CD4-positive, alpha-beta T cell treated with Interleukin-12 subunit alpha and Interleukin-12 subunit beta, for 1 hour (primary cell): ENCODE measurements around the gene CRIM1.
"Not testable (repeated sequence)": the region's sequence is repeated elsewhere in the genome, so short reads cannot be mapped to it uniquely, and the experiment has no call there.

Experiments used
- DNase-seq: peaks from one replicate; pipeline ENCODE4 v3.0.0-alpha.2; 2020

CRIM1 gene, protein sequence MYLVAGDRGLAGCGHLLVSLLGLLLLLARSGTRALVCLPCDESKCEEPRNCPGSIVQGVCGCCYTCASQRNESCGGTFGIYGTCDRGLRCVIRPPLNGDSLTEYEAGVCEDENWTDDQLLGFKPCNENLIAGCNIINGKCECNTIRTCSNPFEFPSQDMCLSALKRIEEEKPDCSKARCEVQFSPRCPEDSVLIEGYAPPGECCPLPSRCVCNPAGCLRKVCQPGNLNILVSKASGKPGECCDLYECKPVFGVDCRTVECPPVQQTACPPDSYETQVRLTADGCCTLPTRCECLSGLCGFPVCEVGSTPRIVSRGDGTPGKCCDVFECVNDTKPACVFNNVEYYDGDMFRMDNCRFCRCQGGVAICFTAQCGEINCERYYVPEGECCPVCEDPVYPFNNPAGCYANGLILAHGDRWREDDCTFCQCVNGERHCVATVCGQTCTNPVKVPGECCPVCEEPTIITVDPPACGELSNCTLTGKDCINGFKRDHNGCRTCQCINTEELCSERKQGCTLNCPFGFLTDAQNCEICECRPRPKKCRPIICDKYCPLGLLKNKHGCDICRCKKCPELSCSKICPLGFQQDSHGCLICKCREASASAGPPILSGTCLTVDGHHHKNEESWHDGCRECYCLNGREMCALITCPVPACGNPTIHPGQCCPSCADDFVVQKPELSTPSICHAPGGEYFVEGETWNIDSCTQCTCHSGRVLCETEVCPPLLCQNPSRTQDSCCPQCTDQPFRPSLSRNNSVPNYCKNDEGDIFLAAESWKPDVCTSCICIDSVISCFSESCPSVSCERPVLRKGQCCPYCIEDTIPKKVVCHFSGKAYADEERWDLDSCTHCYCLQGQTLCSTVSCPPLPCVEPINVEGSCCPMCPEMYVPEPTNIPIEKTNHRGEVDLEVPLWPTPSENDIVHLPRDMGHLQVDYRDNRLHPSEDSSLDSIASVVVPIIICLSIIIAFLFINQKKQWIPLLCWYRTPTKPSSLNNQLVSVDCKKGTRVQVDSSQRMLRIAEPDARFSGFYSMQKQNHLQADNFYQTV

DNA sequence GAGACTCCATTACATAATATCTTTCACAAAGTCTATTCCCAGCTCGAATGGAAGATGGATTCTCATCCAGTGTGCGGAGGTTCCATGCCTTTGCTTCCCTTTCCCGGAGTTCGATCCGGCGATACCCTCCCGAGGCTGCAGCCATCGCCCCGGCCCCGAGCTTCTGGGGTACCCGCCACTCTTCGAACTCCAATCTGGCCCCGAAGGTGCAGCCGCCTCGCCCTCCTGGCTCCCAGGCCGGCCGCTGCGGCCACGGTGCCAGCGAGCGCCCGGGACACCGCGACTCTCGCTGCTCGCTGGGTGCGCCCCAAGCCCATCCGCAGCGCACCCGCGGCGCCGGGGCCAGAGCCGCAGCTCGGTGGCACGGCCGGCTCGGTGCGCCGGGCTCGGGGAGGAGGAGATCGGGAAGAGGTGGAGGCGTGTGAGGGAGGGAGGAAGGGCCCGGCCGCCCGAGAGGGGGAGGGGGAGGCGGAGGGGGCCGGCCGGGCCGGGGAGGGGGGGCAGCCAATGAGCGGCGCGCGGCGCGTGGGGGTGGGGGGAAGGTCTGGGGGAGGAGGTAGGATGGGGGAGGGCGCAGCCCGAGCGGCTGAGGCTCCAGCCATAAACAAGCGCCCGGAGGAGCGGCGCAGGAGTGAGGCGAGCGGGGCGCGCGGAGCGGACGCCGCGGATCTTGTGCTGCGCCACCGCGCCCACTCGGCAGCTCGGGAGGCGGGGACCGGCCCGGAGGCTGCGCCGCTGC is at the start of gene CRIM1:
TSS of gene CRIM1 (plus strand) at position 628 of the 739 bp plus-strand sequence. CDS start 515 bp downstream, outside the sequence.
- DNase-seq: peak; percentile 60

DNA sequence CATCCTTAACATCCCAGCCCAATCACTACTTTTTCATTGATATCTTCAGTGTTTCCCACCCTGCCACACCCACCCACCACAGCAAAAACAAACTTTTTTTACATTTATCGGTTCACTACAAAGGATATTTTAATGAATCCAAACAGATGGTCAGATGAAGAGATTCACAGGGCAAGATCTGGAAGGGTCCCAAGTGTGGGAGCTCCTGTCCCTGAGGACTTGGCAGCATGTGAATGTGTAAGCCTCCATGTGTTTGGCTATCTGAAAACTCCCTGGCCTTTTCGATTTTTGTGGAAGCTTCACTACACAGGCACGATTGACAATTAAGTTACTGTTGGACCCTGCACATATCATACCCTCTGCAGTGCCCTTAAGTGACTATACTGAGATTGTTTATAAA is 48.1 kb upstream of the CRIM1 start:
- DNase-seq: no peak

DNA sequence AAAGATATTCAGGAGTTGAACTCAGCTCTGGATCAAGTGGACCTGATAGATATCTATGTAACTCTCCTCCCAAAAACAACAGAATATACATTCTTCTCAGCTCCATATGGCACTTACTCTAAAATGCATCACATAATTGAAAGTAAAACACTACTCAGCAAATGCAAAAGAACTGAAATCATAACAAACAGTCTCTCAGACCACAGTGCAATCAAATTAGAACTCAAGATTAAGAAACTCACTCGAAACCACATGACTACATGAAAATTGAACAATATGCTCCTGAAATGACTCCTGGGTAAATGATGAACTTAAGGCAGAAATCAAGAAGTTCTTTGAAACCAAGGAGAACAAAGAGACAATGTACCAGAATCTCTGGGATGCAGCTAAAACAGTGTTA is 45.1 kb upstream of the CRIM1 start:
- DNase-seq: not testable (repeated sequence)

DNA sequence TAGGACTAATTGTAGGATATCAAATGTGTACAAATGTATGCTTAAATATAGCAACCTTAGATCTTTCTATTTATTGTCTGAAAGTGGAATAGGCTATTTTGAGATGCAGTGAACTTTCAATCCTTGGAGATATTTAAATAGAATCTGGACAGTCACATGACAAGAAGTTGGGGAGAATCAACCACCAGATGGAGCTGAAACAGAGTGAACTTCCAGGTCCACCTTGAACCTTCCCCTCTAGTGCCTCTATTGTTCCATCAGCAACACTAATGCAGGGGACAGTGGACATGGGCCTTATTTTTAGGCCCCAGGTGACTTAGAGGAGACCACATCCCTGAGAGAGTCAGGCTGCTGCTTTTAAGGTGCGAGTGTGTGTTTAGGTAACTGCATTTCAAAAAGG is 37.0 kb upstream of the CRIM1 start:
- DNase-seq: no peak

DNA sequence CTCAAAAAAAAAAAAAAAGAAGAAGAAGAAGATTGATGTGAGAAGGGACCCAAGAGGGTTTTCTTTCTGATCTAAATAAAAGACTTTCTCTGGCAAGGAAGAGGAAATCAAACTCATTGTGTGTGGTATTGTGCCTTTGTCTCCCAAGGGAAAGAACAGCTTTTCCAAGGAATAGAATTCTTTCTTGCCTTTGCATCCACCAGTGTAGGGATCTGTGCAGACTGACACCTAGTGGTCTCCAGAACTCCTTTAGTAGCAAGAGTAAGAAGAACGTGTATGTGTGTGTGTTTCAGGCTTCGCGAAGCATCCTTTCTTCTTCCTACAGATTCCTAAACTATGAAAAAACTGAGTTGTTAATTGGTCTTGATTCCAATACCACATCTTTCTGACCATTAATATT is 33.5 kb upstream of the CRIM1 start:
- DNase-seq: no peak

DNA sequence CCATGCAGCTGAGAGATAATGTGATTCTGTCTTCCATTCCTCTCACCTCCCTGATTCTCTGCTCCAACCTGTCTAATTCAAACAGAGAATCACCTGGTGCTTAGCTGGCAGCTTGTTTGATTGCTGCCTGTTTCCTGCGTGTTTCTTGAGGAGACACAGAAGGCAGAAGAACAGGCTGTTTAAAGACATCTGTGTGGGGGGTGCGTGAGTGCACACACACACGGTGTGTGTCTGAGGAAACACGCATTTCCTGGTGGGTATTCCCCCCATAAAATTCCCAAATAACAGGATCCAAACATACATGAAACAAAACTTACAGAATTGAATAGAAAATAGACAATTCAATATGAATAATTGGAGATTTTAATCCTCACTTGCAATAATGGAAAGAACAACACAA is 29.3 kb upstream of the CRIM1 start:
- DNase-seq: no peak

DNA sequence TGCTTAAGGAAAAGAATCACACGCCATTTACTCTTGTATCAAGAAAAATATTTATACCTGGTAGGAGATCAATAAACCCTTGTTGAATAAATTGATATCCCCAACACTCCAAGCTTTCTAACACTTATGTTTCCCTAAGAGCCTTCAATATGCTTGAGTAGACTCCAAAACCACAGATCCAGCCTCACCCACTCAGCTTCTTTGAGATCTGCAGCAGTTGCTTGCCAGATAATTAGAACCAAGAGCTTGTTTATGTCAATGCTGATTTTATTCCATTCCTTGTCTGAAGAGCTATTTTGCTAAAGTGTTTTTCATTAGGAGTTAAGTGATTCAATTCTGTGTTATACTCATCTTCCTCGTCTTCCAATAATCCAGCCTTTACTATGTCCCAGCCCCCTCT is 26.3 kb upstream of the CRIM1 start:
- DNase-seq: no peak

DNA sequence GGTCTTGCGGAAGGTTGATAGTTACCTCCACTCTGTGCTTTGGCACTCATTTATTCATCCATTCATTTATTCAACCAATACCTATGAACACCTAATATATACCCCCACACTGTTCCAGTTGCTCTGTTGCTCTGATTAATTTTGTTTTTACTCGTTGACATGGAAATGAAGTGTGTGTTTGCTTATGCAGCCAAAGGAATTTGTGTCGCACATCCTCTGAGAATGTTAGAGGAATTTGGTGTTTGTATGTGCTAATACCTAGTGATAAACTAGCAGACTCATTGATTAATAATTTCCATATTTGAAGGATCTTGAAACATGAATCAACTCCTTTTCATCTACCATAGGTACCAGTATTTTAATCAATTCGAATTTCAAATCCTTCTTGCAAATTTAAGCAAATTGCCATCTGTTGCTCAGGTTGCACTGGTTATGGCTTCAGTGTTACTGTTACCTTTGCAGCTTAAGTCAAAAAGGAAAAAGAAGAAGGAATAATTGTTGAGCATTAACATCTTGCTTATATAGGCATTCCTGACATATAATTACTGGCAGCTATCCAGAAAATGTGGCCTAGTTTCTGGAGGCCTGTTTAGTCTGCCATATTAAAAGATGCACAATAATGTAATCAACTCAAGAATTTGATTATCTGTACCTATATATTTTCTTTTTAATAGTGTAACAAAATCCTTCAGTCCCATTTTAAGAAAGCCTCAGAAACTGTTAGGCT is 25.7 kb upstream of the CRIM1 start:
- DNase-seq: no peak

DNA sequence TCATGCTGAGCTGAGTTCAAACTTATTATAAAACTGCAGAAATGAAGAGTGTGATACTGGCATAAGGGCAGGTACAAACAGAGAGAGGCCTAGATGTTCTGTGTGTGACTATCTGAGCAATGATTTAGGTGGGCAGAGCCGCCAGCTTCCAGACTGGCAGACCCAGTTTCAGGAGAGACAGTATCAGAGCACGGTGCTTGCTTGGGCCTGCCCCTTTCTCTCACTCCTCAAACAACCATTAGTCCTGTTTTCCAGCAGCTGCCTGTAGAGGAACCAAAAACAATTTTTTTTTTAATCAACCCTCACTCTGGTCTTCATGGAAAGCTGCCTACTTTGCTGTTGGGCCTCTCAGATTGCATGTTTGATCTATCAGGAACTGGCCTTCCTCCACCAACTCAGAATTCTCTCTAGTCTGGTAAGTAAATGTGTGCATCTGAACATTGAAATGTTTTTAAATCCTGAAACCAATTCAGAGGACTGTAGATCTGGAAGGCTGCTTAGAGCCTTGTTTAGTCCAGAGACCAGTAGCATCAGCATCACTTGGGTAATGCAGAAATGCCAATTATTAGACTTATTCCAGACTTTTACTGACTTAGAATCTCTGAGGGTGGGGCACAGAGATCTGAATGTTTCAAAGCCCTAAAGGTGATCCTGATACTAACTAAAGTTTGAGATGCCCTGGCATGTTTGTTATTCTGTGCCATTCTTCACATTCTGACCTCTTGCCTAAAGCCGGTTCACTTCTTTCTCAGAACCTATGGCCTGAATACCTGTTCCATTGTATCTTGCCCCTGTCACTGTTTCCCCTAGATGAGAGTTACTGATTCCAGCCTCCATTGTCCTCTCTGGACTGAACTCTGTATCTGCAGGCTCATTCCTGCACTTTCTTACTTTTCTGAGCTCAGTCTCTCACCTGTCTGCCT is 24.8 kb upstream of the CRIM1 start:
- no peak for DNase-seq

DNA sequence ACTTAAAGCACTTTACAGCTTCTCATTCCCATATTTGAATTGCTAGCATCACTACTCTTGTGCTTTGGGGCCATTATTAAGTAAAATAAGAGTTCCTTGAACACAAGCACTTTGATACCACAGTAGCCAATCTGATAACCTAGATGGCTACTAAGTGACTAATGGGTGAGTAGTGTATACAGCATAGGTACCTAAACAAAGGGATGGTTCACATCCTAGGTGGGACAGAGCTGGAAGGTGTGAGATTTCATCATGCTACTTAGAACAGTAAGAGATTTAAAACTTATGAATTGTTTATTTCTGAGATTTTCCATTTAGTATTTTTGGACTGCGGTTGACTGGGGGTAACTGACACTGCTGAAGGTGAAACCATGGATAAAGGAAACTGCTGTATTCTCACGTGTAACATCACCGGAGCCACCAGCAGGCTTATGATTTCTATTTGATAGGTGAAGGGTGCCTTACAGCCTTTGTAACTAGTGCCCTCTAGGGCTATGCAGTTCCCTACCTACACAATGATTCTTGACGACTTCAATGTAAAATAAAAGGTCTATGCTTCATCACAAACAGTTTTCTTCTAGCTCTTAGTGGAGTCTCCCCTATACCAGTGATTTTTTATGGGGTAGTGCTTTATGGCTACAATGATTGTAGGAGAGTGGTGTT is 22.1 kb upstream of the CRIM1 start:
- peak; percentile 27 for DNase-seq

DNA sequence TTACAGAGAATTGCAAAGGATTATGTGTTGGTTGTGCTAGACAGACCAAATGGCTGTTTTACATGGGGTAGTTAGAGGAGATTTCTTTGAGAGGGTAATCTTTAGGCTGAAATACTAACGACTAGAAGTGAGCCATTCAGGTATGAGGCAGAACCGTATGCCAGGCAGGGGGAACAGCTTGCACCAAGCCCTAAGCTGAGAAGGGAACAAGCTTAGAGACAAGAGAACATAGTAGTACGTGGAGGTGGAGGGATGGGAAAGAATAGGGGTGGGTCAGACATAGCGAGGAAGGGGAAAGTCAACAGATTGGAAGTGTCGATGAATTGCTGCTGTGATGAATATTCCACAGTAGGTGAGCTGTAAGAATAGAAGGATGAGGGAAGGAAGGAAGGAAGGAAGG is 20.0 kb upstream of the CRIM1 start:
- DNase-seq: no peak

DNA sequence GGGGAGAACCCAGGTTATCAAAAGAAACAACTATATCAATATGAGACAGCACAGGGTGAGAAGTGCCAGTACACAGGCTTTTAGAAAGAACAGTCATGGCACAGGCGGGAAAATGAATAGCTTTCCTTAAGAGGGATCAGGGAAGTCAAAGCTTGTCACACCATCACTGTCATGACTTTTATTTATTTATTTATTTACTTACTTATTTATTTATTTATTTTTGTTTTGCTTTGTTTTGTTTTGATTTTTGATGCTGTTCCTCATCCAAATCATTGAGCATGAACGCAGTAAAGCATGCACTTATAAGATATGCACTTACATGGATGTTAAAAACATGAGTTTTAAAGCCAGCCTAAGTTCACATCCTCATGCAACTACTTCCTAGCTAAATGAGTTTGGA is 19.3 kb upstream of the CRIM1 start:
- no peak for DNase-seq

DNA sequence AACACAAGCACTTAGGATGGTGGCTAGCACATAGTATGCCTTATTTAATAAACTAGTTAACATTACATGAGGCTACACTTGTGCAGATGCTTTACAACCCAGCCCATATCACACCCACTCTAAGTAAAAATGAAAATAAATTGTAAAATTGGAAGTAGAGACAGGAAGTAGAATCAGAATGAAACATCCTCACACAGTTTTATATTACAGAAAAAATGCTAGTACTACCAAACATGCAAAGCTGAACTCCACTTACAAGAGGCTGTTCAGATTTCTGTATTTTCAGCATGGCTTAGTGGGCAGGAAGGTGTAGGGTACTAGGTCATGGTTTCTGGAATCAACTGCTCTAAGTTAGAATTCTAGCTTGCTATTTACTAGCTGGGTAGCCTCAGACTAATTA is 18.2 kb upstream of the CRIM1 start:
- no peak for DNase-seq

DNA sequence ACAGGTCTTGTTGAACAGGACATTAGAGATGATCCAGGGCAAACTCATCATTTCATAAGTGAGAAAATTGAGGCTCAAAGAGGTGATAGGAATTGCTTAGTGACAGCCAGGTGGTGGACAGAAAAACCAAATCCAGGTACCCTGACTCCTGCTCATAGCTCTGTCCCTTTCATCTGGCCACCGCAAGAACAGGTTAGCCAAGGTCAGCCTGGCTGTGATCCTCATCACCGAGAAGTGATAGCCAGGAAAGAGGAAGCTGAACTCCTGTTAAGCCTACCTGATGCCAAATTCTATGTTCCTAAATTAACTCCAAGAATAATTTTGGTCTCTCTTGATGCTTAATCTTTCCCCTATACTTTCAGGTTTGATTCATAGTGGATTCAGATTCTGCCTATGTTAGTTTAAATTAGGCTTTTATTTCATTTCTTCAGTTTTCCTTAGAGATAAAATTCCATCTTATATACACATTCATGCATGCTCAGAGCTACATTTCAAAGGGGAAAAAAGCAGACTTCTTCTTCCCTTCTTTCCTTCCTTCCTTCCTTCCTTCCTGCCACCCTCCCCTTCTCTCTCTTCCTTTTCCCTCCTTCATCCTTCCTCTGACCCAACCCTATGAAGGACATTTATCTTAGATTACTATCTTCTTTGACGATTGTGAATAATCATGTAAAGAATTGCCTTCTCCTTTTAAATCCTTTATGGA is 17.3 kb upstream of the CRIM1 start:
- no peak for DNase-seq

DNA sequence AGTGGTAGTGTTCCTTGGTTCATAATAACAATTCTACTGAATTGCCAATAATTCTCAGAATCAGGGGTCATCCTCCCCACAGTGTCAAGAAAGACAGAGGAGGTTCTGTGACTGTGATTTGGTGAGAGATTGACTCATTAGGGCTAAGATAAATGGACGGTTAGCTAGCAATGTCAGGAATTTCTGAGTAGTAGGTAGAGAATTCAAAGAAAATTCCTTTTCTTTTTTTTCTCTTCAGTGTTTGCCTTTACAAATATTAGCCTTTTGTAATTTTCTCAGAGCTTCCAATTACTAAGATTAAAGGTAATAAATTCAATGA is 16.8 kb upstream of the CRIM1 start:
- DNase-seq: no peak

DNA sequence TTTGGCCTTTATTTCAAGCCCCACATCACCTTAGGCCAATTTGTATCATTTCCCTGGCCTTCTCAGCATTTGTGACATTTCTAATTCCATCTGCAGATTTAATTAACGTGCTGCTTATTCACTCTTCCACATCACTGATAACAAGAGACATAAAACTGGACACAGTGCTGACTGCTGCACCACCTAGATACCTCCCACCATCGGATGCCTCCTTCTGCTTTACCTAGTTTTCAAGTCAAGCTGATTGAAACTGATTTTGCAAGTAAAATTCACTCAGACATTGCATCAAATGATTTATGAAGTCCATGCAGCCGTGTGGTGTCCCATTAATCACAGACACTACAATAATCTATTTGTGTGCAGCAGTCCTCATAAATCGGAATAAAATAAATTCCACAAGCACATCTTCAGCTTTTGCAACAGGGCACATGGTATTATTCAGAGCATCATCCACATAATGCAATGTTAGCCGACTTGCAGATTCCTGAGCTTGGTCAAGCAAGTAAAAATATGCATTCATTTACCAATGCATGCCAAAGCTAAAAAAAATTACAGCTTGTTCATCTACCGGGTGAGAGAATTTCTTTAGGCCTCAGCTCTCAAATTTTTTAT is 15.9 kb upstream of the CRIM1 start:
- no peak for DNase-seq

DNA sequence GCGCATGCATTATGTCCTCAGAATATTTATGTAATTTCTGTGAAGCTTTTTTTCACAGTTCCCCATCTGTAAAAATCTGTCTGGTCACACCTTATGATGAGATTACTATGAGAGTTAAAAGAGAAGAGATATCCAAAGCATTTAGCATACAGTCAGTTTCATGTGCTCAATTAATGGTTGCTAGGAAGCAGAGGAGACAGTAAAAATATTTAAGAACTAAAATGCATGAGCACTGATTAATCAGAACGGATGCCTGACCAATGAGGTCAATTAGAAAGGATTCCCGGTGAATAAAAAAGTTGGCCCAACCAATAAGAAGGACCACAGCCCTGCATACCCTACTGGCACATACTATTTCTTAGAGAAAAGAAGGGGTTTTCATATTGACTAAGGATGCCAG is 12.0 kb upstream of the CRIM1 start:
- no peak for DNase-seq

DNA sequence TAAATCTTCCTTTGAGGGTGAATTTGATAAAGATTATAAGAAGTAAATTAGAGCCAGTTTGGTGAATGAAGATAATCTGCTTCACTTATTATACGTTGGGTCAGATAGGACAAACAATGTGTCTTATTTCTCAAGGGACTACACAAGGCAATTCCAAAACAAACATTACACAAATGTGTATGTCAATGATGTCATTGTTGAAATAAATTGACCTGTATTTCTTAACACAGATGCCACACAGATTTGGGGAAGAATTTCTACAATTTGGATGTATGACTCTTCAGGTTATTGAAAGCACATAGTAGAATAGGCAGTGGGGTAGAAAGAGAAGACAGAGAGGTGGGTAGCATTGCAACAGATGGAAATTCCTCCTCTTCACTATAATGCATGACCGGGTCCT is 6.9 kb upstream of the CRIM1 start:
- DNase-seq: no peak

DNA sequence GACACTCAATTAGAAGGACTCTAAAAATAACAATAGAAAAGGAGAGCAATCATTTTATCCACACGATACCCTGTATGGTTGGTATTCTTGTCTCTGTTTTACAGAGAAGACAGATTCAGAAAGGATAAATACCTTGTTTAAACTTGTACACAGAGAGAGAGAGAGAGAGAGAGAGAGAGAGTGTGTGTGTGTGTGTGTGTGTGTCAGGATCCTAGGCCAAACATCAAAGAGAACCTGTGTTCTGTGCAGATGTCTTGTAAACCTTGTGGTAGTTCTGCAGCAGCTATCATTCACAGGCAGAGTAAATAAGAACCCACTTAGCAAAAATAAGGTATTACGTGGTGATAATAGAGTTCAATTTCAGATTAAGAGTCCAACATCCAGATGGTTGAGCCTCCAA is 4.3 kb upstream of the CRIM1 start:
- no peak for DNase-seq
